Upper lobe of left lung (tissue), 6 donors: ENCODE results near the gene BMP8B. TPM values are rescaled to one million over a fixed set of nuclear protein-coding genes. Genes with fewer than 3 reads are reported as not detected.
A peak's percentile ranks its signal among the peaks of the same experiment; 100 is the strongest.

Experiments
- ATAC-seq, 2 donors: fragments of 200-7000 bp; cut with Tn5 transposase; one replicate each; pipeline ENCODE4 v1.9.1; 2022; ENCODE audit warnings: mild to moderate bottlenecking in 2 of 2, moderate library complexity in 2 of 2; ENCODE audit not compliant: low FRiP score in 2 of 2
- DNase-seq, 2 donors: peaks; one replicate each; pipeline ENCODE4 v3.0.0-alpha.2; 2019 to 2020
- H3K27ac ChIP-seq, 4 donors: fragments of 200-600 bp; sonication (generic); one replicate each; pipeline ENCODE4 v1.5.1; 2016 to 2019
- H3K27me3 ChIP-seq, 4 donors: fragments of 200-600 bp; sonication (generic); one replicate each; pipeline ENCODE4 v1.5.1; 2017 to 2019
- H3K36me3 ChIP-seq, 4 donors: fragments of 200-600 bp; sonication (generic); one replicate each; pipeline ENCODE4 v1.5.1; 2016 to 2019
- H3K4me1 ChIP-seq, 4 donors: fragments of 200-600 bp; sonication (generic); one replicate each; pipeline ENCODE4 v1.5.1; 2018 to 2019
- H3K4me3 ChIP-seq, 4 donors: fragments of 200-600 bp; sonication (generic); one replicate each; pipeline ENCODE4 v1.5.1; 2017 to 2019; ENCODE audit warnings: mild to moderate bottlenecking in 2 of 4, moderate library complexity in 1 of 4
- H3K9me3 ChIP-seq, 4 donors: fragments of 200-600 bp; sonication (generic); one replicate each; pipeline ENCODE4 v1.5.1; 2018 to 2019
- CTCF ChIP-seq, 6 experiments: fragments of 450-650 bp in 4 of 6; fragments of 200-600 bp in 2 of 6; sonication (generic) in 2 of 6; IDR thresholded peaks; one replicate each; pipeline ENCODE4 v1.5.1; 2016 to 2019; ENCODE audit warnings: antibody characterized with exemption in 6 of 6
- EP300 ChIP-seq, 4 donors: sonication (generic); formaldehyde crosslinking; IDR thresholded peaks; one replicate each; pipeline ENCODE4 v1.5.1; 2017; ENCODE audit warnings: antibody characterized with exemption in 4 of 4, control low read depth in 2 of 4
- POLR2A ChIP-seq, 4 donors: fragments of 450-650 bp; IDR thresholded peaks; one replicate each; pipeline ENCODE4 v1.5.1; 2016 to 2017; ENCODE audit warnings: antibody characterized with exemption in 4 of 4, mild to moderate bottlenecking in 2 of 4
- POLR2AphosphoS5 ChIP-seq, 2 donors: sonication (generic); formaldehyde crosslinking; IDR thresholded peaks; one replicate each; pipeline ENCODE4 v1.5.1; 2017; ENCODE audit warnings: antibody characterized with exemption in 2 of 2
- WGBS, 2 donors: methylation state at CpG; one replicate each; pipeline ENCODE4 v1.1.5; 2017 to 2018; 5-methylcytosine and 5-hydroxymethylcytosine counted together
- total RNA-seq, 6 donors: library from RNA; depleted of rRNA in 4 of 6; stranded (reverse); fragments of >200 nt in 4 of 6; gene quantifications; one replicate each; pipeline versions ENCODE4 v1.1.0 to v1.2.1, GENCODE V29; 2016 to 2021
- donor health status: DM: no; HTN: no; CAD: no; lungs with moderate emphysema.
- donor health status: DM: no; HTN: yes; CAD: no; lungs with severe emphysema.

BMP8B gene
- total RNA-seq, 6 donors from 2014 or later = 1.2 to 5.2 (median 2.3) TPM

- no peak overlapping the region for H3K4me3 ChIP-seq
- TF ChIP-seq POLR2A (IDR thresholded peaks at IDR 0.05) (no peak), POLR2AphosphoS5 (IDR thresholded peaks at IDR 0.05) (no peak), CTCF (IDR thresholded peaks at IDR 0.05) (no peak), EP300 (IDR thresholded peaks at IDR 0.05) (no peak)
- ATAC-seq (no peak), DNase-seq (peak in 1 of 2 donors; percentile 56)
- H3K9me3 ChIP-seq = no peaks in the 10 kb centered on the region
- no peaks in the 10 kb centered on the region for H3K27me3 ChIP-seq
- H3K27ac ChIP-seq = no peak overlapping the region
- H3K36me3 ChIP-seq = peaks cover 0 to 19% (median 9%) of the 10 kb centered on the region in 4 donors
- H3K4me1 ChIP-seq = no peaks in the 10 kb centered on the region
- 89 to 95% methylated on average over 28 to 30 of the region's 30 CpGs for WGBS, 2 donors
Observed at GRCh38 chr1:39762550-39763540, 25.8 kb downstream of the BMP8B start.

GRCh38 chr1:39761557-39762260, 27.0 kb downstream of the BMP8B start:
- 78 to 92% methylated on average over 8 to 16 of the region's 16 CpGs for WGBS, 2 donors
- TF ChIP-seq POLR2AphosphoS5 (IDR thresholded peaks at IDR 0.05) = no peak
- H3K36me3 ChIP-seq = peaks cover 0 to 26% (median 15%) of the 10 kb centered on the region in 4 donors

GRCh38 chr1:39761016-39761415, 27.6 kb downstream of the BMP8B start:
- Histone ChIP-seq H3K27me3 (no peaks in the 10 kb centered on the region), H3K27ac (no peak overlapping the region), H3K4me3 (no peak overlapping the region), H3K4me1 (no peaks in the 10 kb centered on the region), H3K36me3 (peaks cover 2 to 32% (median 18%) of the 10 kb centered on the region in 4 donors), H3K9me3 (no peaks in the 10 kb centered on the region)
- 80 to 97% methylated on average over 9 of the region's 9 CpGs for WGBS, 2 donors
- ATAC-seq = no peak
- no peak for TF ChIP-seq POLR2A (IDR thresholded peaks at IDR 0.05)
- TF ChIP-seq POLR2AphosphoS5 (IDR thresholded peaks at IDR 0.05) = no peak
- TF ChIP-seq CTCF (IDR thresholded peaks at IDR 0.05) = no peak
- TF ChIP-seq EP300 (IDR thresholded peaks at IDR 0.05) = no peak
- peak in 1 of 2 donors; percentile 52 for DNase-seq

More at GRCh38 chr1:39761557-39762260, 27.0 kb downstream of the BMP8B start:
- H3K9me3 ChIP-seq = no peaks in the 10 kb centered on the region
- H3K4me1 ChIP-seq = no peaks in the 10 kb centered on the region
- no peaks in the 10 kb centered on the region for H3K27me3 ChIP-seq
- no peak for ATAC-seq
- H3K4me3 ChIP-seq = no peak overlapping the region
- peak in 1 of 2 donors; percentile 63 for DNase-seq
- H3K27ac ChIP-seq = no peak overlapping the region

- WGBS, 2 donors = 93 to 95% methylated on average over 16 of the region's 16 CpGs
- H3K36me3 ChIP-seq = peaks cover 9 to 39% (median 24%) of the 10 kb centered on the region in 4 donors
- H3K9me3 ChIP-seq = no peaks in the 10 kb centered on the region
- no peak for TF ChIP-seq CTCF (IDR thresholded peaks at IDR 0.05)
- TF ChIP-seq POLR2A (IDR thresholded peaks at IDR 0.05) = no peak
- TF ChIP-seq POLR2AphosphoS5 (IDR thresholded peaks at IDR 0.05) = no peak
- no peak for TF ChIP-seq EP300 (IDR thresholded peaks at IDR 0.05)
- no peaks in the 10 kb centered on the region for H3K4me1 ChIP-seq
- peak in 1 of 2 donors; percentile 75 for DNase-seq
- no peak overlapping the region for H3K27ac ChIP-seq
- ATAC-seq = no peak
- no peak overlapping the region for H3K4me3 ChIP-seq
- no peaks in the 10 kb centered on the region for H3K27me3 ChIP-seq
Observed at GRCh38 chr1:39760074-39761008, 28.3 kb downstream of the BMP8B start.
